ENCODE data around the gene TBX21.

The TBX21 gene

GRCh38 chr17:47709594-47709993 lies 23.4 kb upstream of the TBX21 start:
- TF ChIP-seq POU6F1 (CRISPR knock-in tag; IDR thresholded peaks at IDR 0.05; ENCODE audit: borderline replicate concordance, low read depth) (no peak), GLIS3 (CRISPR knock-in tag; IDR thresholded peaks at IDR 0.05) (no peak), OSR1 (CRISPR knock-in tag; IDR thresholded peaks at IDR 0.05) (no peak), ZFP30 (CRISPR knock-in tag; IDR thresholded peaks at IDR 0.05) (no peak)
- ATAC-seq: no peak

- no peak for TF ChIP-seq ZNF8 (CRISPR knock-in tag; IDR thresholded peaks at IDR 0.05)
- TF ChIP-seq RARB (CRISPR knock-in tag; IDR thresholded peaks at IDR 0.05): no peak
- ATAC-seq: no peak
Observed at GRCh38 chr17:47711366-47712099, 21.5 kb upstream of the TBX21 start.

DNA sequence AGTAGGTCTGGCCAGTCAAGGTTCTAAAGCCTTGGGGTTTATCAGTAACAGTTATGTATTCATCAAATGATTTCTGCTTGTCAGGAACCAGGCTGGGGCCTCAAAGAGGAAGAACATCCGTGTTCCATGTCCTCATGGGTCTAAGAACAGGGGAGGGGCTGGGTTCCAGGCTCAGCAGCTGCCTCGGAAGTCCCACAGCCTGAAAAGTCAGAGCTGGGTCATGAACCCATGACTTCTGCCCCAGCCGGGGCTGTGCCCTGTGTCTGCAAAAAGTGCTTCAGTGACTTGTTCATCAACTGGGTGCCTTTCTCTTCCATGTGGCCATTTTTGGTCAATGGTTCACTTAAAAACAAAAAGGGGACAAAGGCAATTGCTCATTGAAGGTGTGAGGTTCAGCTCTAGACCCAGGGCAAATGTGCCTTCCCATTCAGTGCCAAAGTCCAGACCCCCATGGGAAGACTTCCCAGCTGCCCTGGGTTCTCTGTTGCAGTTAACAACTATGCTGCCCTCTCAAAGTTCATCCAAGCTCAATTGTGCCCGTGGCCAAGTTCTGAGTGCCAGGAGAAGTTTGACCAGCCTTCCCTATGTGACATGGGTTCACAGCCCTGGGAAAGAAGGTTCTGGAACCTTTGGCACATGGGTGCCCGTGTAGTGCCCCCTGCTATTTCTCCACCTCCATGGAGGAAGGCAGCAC lies 20.6 kb upstream of the TBX21 start:
- no peak for TF ChIP-seq PPARA (CRISPR knock-in tag; IDR thresholded peaks at IDR 0.05; ENCODE audit: borderline replicate concordance)

GRCh38 chr17:47713980-47714700 lies 18.9 kb upstream of the TBX21 start:
- ATAC-seq: peak; percentile 3; the same call in 1 of the 3 replicates
- no peak for TF ChIP-seq ARNTL (CRISPR knock-in tag; IDR thresholded peaks at IDR 0.05; ENCODE audit: borderline replicate concordance, low read depth)
- no peak for TF ChIP-seq TCF4 (CRISPR knock-in tag; IDR thresholded peaks at IDR 0.05; ENCODE audit: borderline replicate concordance)
- TF ChIP-seq PPARA (CRISPR knock-in tag; IDR thresholded peaks at IDR 0.05; ENCODE audit: borderline replicate concordance): no peak
- no peak for TF ChIP-seq GLIS3 (CRISPR knock-in tag; IDR thresholded peaks at IDR 0.05)
- TF ChIP-seq ISL1 (CRISPR knock-in tag; IDR thresholded peaks at IDR 0.05): no peak
- TF ChIP-seq ZFP30 (CRISPR knock-in tag; IDR thresholded peaks at IDR 0.05): no peak
- TF ChIP-seq CSDC2 (CRISPR knock-in tag; IDR thresholded peaks at IDR 0.05): no peak
- no peak for TF ChIP-seq ZC3H10 (CRISPR knock-in tag; IDR thresholded peaks at IDR 0.05)
- TF ChIP-seq, protein P1, sequence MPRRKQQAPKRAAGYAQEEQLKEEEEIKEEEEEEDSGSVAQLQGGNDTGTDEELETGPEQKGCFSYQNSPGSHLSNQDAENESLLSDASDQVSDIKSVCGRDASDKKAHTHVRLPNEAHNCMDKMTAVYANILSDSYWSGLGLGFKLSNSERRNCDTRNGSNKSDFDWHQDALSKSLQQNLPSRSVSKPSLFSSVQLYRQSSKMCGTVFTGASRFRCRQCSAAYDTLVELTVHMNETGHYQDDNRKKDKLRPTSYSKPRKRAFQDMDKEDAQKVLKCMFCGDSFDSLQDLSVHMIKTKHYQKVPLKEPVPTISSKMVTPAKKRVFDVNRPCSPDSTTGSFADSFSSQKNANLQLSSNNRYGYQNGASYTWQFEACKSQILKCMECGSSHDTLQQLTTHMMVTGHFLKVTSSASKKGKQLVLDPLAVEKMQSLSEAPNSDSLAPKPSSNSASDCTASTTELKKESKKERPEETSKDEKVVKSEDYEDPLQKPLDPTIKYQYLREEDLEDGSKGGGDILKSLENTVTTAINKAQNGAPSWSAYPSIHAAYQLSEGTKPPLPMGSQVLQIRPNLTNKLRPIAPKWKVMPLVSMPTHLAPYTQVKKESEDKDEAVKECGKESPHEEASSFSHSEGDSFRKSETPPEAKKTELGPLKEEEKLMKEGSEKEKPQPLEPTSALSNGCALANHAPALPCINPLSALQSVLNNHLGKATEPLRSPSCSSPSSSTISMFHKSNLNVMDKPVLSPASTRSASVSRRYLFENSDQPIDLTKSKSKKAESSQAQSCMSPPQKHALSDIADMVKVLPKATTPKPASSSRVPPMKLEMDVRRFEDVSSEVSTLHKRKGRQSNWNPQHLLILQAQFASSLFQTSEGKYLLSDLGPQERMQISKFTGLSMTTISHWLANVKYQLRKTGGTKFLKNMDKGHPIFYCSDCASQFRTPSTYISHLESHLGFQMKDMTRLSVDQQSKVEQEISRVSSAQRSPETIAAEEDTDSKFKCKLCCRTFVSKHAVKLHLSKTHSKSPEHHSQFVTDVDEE (CRISPR knock-in tag; IDR thresholded peaks at IDR 0.05): no peak
- no peak for TF ChIP-seq ZNF565 (CRISPR knock-in tag; conservative IDR thresholded peaks at IDR 0.05; ENCODE audit: low read depth)
- TF ChIP-seq OSR1 (CRISPR knock-in tag; IDR thresholded peaks at IDR 0.05): no peak
- TF ChIP-seq RARB (CRISPR knock-in tag; IDR thresholded peaks at IDR 0.05): no peak
- TF ChIP-seq SNAI2 (CRISPR knock-in tag; IDR thresholded peaks at IDR 0.05): no peak
- no peak for TF ChIP-seq TOX (CRISPR knock-in tag; IDR thresholded peaks at IDR 0.05; ENCODE audit: borderline replicate concordance)
- no peak for TF ChIP-seq BACH2 (CRISPR knock-in tag; IDR thresholded peaks at IDR 0.05; ENCODE audit: borderline replicate concordance)
- no peak for TF ChIP-seq ZNF70 (CRISPR knock-in tag; IDR thresholded peaks at IDR 0.05)
- TF ChIP-seq, protein P2, sequence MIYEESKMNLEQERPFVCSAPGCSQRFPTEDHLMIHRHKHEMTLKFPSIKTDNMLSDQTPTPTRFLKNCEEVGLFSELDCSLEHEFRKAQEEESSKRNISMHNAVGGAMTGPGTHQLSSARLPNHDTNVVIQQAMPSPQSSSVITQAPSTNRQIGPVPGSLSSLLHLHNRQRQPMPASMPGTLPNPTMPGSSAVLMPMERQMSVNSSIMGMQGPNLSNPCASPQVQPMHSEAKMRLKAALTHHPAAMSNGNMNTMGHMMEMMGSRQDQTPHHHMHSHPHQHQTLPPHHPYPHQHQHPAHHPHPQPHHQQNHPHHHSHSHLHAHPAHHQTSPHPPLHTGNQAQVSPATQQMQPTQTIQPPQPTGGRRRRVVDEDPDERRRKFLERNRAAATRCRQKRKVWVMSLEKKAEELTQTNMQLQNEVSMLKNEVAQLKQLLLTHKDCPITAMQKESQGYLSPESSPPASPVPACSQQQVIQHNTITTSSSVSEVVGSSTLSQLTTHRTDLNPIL (CRISPR knock-in tag; IDR thresholded peaks at IDR 0.05; ENCODE audit: low read depth): no peak

More for the DNA sequence above, 20.6 kb upstream of the TBX21 start:
- no peak for ATAC-seq

All from SK-N-SH treated with all-trans-retinoic acid at 6 μM for 48 hours (cell line).